HEK293 (cell line): ENCODE data around the gene SEC11A.

Source experiments
- GLIS2 ChIP-seq: fragments of 450-650 bp; formaldehyde crosslinking; IDR thresholded peaks from 2 replicates; pipeline ENCODE4 v1.5.1; 2016; ENCODE audit warnings: missing biosample characterization, missing genetic modification characterization
- HIC1 ChIP-seq: fragments of 450-650 bp; formaldehyde crosslinking; IDR thresholded peaks from 2 replicates; pipeline ENCODE4 v1.5.1; 2016; ENCODE audit warnings: missing biosample characterization, missing genetic modification characterization
- HOXD13 ChIP-seq: sonication (generic); formaldehyde crosslinking; IDR thresholded peaks from 2 replicates; pipeline ENCODE4 v1.8.0; 2022; ENCODE audit warnings: missing genetic modification reagents, borderline replicate concordance
- IKZF3 ChIP-seq: fragments of 450-650 bp; IDR thresholded peaks from 2 replicates; pipeline ENCODE4 v1.5.0; 2018; ENCODE audit warnings: missing biosample characterization, mild to moderate bottlenecking, missing genetic modification characterization, moderate library complexity
- KLF1 ChIP-seq: fragments of 450-650 bp; formaldehyde crosslinking; IDR thresholded peaks from 2 replicates; pipeline ENCODE4 v1.5.1; 2016; ENCODE audit warnings: missing biosample characterization, missing genetic modification characterization
- KLF8 ChIP-seq: fragments of 450-650 bp; formaldehyde crosslinking; IDR thresholded peaks from 2 replicates; pipeline ENCODE4 v1.5.1; 2016; ENCODE audit warnings: missing biosample characterization, missing genetic modification characterization
- KLF9 ChIP-seq: fragments of 450-650 bp; formaldehyde crosslinking; IDR thresholded peaks from 2 replicates; pipeline ENCODE4 v1.5.1; 2016; ENCODE audit warnings: missing biosample characterization, missing genetic modification characterization, low read depth
- MZF1 ChIP-seq: fragments of 450-650 bp; formaldehyde crosslinking; IDR thresholded peaks from 2 replicates; pipeline ENCODE4 v1.5.1; 2017; ENCODE audit warnings: missing biosample characterization, missing genetic modification characterization, borderline replicate concordance
- SP2 ChIP-seq: fragments of 450-650 bp; formaldehyde crosslinking; IDR thresholded peaks from 2 replicates; pipeline ENCODE4 v1.5.1; 2016; ENCODE audit warnings: missing biosample characterization, missing genetic modification characterization
- WT1 ChIP-seq: fragments of 450-650 bp; formaldehyde crosslinking; IDR thresholded peaks from 2 replicates; pipeline ENCODE4 v1.5.1; 2016; ENCODE audit warnings: missing biosample characterization, missing genetic modification characterization
- YY2 ChIP-seq: fragments of 450-650 bp; formaldehyde crosslinking; IDR thresholded peaks from 2 replicates; pipeline ENCODE4 v1.5.1; 2016; ENCODE audit warnings: missing biosample characterization, missing genetic modification characterization
- ZBTB21 ChIP-seq: fragments of 450-650 bp; formaldehyde crosslinking; IDR thresholded peaks from 2 replicates; pipeline ENCODE4 v1.5.1; 2017; ENCODE audit warnings: missing biosample characterization, missing genetic modification characterization
- ZBTB8A ChIP-seq: fragments of 450-650 bp; formaldehyde crosslinking; IDR thresholded peaks from 2 replicates; pipeline ENCODE4 v1.5.1; 2016; ENCODE audit warnings: missing biosample characterization, missing genetic modification characterization
- ZNF121 ChIP-seq: fragments of 450-650 bp; formaldehyde crosslinking; IDR thresholded peaks from 2 replicates; pipeline ENCODE4 v1.5.1; 2016; ENCODE audit warnings: missing biosample characterization, missing genetic modification characterization
- ZNF157 ChIP-seq: fragments of 450-650 bp; formaldehyde crosslinking; IDR thresholded peaks from 2 replicates; pipeline ENCODE4 v1.5.1; 2016; ENCODE audit warnings: missing biosample characterization, missing genetic modification characterization
- ZNF2 ChIP-seq: fragments of 450-650 bp; formaldehyde crosslinking; IDR thresholded peaks from 2 replicates; pipeline ENCODE4 v1.5.1; 2016; ENCODE audit warnings: missing biosample characterization, missing genetic modification characterization
- ZNF214 ChIP-seq: fragments of 450-650 bp; formaldehyde crosslinking; IDR thresholded peaks from 2 replicates; pipeline ENCODE4 v1.5.1; 2017; ENCODE audit warnings: missing biosample characterization, mild to moderate bottlenecking, missing genetic modification characterization, borderline replicate concordance
- ZNF23 ChIP-seq: fragments of 450-650 bp; formaldehyde crosslinking; IDR thresholded peaks from 2 replicates; pipeline ENCODE4 v1.5.1; 2016; ENCODE audit warnings: missing biosample characterization, missing genetic modification characterization, borderline replicate concordance
- ZNF335 ChIP-seq: fragments of 450-650 bp; formaldehyde crosslinking; conservative IDR thresholded peaks from 2 replicates; pipeline ENCODE4 v1.5.1; 2016; ENCODE audit warnings: missing biosample characterization, missing genetic modification characterization
- ZNF449 ChIP-seq: fragments of 450-650 bp; formaldehyde crosslinking; IDR thresholded peaks from 2 replicates; pipeline ENCODE4 v1.5.1; 2017; ENCODE audit warnings: missing biosample characterization, mild to moderate bottlenecking, missing genetic modification characterization, moderate library complexity
- ZNF518A ChIP-seq: fragments of 450-650 bp; formaldehyde crosslinking; conservative IDR thresholded peaks from 2 replicates; pipeline ENCODE4 v1.5.1; 2016; ENCODE audit warnings: low read depth, missing biosample characterization, missing genetic modification characterization
- ZNF521 ChIP-seq: fragments of 450-650 bp; formaldehyde crosslinking; IDR thresholded peaks from 2 replicates; pipeline ENCODE4 v1.5.1; 2017; ENCODE audit warnings: missing biosample characterization, mild to moderate bottlenecking, missing genetic modification characterization
- ZNF530 ChIP-seq: fragments of 450-650 bp; formaldehyde crosslinking; IDR thresholded peaks from 2 replicates; pipeline ENCODE4 v1.5.1; 2016; ENCODE audit warnings: low read depth, missing biosample characterization, missing genetic modification characterization
- ZNF629 ChIP-seq: fragments of 450-650 bp; formaldehyde crosslinking; IDR thresholded peaks from 2 replicates; pipeline ENCODE4 v1.5.1; 2017; ENCODE audit warnings: missing biosample characterization, missing genetic modification characterization
- ZNF660 ChIP-seq: fragments of 450-650 bp; IDR thresholded peaks from 2 replicates; pipeline ENCODE4 v1.5.1; 2018; ENCODE audit warnings: missing biosample characterization, mild to moderate bottlenecking, missing genetic modification characterization
- ZNF664 ChIP-seq: fragments of 450-650 bp; formaldehyde crosslinking; IDR thresholded peaks from 2 replicates; pipeline ENCODE4 v1.5.1; 2016; ENCODE audit warnings: missing biosample characterization, missing genetic modification characterization
- ZXDB ChIP-seq: fragments of 450-650 bp; formaldehyde crosslinking; IDR thresholded peaks from 2 replicates; pipeline ENCODE4 v1.5.1; 2016; ENCODE audit warnings: missing biosample characterization, missing genetic modification characterization
- TF ChIP-seq, protein P1 (sequence below): fragments of 450-650 bp; formaldehyde crosslinking; IDR thresholded peaks from 2 replicates; pipeline ENCODE4; 2016; ENCODE audit warnings: missing biosample characterization, missing genetic modification characterization
- TF ChIP-seq, protein P2 (sequence below): fragments of 450-650 bp; formaldehyde crosslinking; IDR thresholded peaks from 2 replicates; pipeline ENCODE4 v1.5.1; 2017; ENCODE audit warnings: missing biosample characterization, missing genetic modification characterization

Gene SEC11A

DNA sequence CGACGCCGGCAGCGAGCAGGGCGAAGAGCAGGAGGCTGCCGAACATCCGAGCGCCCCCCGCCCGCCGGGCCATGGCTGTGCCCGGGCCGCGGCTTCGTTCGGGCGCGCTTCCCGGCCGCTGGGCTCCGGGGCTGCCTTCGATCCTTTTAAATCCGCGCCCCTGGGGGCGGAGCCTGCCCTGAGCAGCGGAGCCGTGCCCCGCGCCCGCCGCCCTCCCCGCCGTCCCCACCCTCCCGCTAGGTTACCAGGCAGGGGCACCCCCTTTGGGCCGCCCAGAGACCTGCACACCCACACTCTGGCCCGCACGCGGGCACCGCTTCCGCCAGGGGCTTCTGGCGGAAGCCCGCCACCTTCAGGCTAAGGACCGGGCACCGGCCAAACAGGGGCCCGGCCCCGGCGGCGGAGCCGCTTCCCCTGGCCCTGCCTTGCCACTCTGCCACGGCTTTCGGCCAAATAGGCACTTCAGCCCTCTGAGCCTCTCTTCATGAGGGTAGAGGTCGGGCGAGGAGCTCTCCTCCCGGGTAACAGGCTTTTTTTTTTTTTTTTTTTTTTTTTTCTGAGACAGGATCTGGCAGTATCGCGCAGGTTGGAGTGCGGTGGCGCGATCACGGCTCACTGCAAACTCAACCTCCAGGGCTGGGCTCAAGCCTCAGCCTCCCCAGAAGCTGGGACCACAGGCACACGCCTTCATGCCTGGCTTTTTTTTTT lies 57.7 kb downstream of the SEC11A start, which contains the start of gene NMB (continued):
- TF ChIP-seq ZNF449 (tag by site-specific recombination) (peak; percentile 83; the same call in 1 of the 2 replicates), HIC1 (peak; percentile 61), GLIS2 (tag by site-specific recombination) (peak; percentile 50; the same call in 1 of the 2 replicates), KLF8 (no peak), ZNF530 (no peak), ZNF121 (no peak), KLF9 (tag by site-specific recombination) (no peak), ZNF629 (tag by site-specific recombination) (no peak), KLF1 (tag by site-specific recombination) (no peak), SP2 (tag by site-specific recombination) (peak; percentile 59), ZNF518A (tag by site-specific recombination) (no peak), WT1 (tag by site-specific recombination) (no peak), ZBTB8A (tag by site-specific recombination) (peak; percentile 97), ZNF521 (tag by site-specific recombination) (no peak), ZXDB (tag by site-specific recombination) (peak; percentile 73; the same call in 1 of the 2 replicates), HOXD13 (CRISPR knock-in tag) (no peak), ZNF2 (peak; percentile 68; the same call in 1 of the 2 replicates), MZF1 (tag by site-specific recombination) (no peak), ZNF157 (tag by site-specific recombination) (no peak), ZNF23 (no peak), ZNF214 (no peak), ZNF660 (0 out of 2 replicates have a peak, but pooled peaks have one; percentile 38), ZNF664 (tag by site-specific recombination) (no peak), ZNF335 (tag by site-specific recombination) (peak; percentile 97), IKZF3 (tag by site-specific recombination) (0 out of 2 replicates have a peak, but pooled peaks have one; percentile 38), ZBTB21 (tag by site-specific recombination) (no peak), YY2 (tag by site-specific recombination) (no peak)
- TF ChIP-seq, protein P1, sequence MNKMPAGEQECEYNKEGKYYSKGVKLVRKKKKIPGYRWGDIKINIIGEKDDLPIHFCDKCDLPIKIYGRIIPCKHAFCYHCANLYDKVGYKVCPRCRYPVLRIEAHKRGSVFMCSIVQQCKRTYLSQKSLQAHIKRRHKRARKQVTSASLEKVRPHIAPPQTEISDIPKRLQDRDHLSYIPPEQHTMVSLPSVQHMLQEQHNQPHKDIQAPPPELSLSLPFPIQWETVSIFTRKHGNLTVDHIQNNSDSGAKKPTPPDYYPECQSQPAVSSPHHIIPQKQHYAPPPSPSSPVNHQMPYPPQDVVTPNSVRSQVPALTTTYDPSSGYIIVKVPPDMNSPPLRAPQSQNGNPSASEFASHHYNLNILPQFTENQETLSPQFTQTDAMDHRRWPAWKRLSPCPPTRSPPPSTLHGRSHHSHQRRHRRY (tag by site-specific recombination) = no peak
- TF ChIP-seq, protein P2, sequence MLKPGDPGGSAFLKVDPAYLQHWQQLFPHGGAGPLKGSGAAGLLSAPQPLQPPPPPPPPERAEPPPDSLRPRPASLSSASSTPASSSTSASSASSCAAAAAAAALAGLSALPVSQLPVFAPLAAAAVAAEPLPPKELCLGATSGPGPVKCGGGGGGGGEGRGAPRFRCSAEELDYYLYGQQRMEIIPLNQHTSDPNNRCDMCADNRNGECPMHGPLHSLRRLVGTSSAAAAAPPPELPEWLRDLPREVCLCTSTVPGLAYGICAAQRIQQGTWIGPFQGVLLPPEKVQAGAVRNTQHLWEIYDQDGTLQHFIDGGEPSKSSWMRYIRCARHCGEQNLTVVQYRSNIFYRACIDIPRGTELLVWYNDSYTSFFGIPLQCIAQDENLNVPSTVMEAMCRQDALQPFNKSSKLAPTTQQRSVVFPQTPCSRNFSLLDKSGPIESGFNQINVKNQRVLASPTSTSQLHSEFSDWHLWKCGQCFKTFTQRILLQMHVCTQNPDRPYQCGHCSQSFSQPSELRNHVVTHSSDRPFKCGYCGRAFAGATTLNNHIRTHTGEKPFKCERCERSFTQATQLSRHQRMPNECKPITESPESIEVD = no peak
